ENCODE measurements around the gene GRM1. TPM values are rescaled to one million over a fixed set of nuclear protein-coding genes. Genes with fewer than 3 reads are reported as not detected.

Gene GRM1
- total RNA-seq, 4 donors from 2014 or later: not detected

GRCh38 chr6:146402476-146402875 is 373.6 kb downstream of the GRM1 start:
- no peak for DNase-seq
- Histone ChIP-seq H3K4me3 (no peak overlapping the region), H3K9me3 (no peaks in the 10 kb centered on the region), H3K27ac (no peak overlapping the region), H3K27me3 (no peaks in the 10 kb centered on the region), H3K36me3 (no peaks in the 10 kb centered on the region), H3K4me1 (no peaks in the 10 kb centered on the region)
- no peak for TF ChIP-seq POLR2A (IDR thresholded peaks at IDR 0.05)
- intact Hi-C loops (cut with DNase I): no loop called here
- 85 to 86% methylated on average over 3 of the region's 3 CpGs for WGBS, 2 donors

GRCh38 chr6:146408583-146408982 is 379.7 kb downstream of the GRM1 start:
- Histone ChIP-seq H3K4me1 (no peaks in the 10 kb centered on the region), H3K27me3 (no peaks in the 10 kb centered on the region), H3K27ac (no peak overlapping the region), H3K9me3 (no peaks in the 10 kb centered on the region), H3K4me3 (no peak overlapping the region), H3K36me3 (no peaks in the 10 kb centered on the region)
- no peak for TF ChIP-seq POLR2A (IDR thresholded peaks at IDR 0.05)
- TF ChIP-seq, protein P1, sequence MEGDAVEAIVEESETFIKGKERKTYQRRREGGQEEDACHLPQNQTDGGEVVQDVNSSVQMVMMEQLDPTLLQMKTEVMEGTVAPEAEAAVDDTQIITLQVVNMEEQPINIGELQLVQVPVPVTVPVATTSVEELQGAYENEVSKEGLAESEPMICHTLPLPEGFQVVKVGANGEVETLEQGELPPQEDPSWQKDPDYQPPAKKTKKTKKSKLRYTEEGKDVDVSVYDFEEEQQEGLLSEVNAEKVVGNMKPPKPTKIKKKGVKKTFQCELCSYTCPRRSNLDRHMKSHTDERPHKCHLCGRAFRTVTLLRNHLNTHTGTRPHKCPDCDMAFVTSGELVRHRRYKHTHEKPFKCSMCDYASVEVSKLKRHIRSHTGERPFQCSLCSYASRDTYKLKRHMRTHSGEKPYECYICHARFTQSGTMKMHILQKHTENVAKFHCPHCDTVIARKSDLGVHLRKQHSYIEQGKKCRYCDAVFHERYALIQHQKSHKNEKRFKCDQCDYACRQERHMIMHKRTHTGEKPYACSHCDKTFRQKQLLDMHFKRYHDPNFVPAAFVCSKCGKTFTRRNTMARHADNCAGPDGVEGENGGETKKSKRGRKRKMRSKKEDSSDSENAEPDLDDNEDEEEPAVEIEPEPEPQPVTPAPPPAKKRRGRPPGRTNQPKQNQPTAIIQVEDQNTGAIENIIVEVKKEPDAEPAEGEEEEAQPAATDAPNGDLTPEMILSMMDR (IDR thresholded peaks at IDR 0.05): no peak
- DNase-seq: no peak
- 49 to 55% methylated on average over 5 of the region's 5 CpGs for WGBS, 2 donors
- intact Hi-C loops (cut with DNase I): no loop called here

DNA sequence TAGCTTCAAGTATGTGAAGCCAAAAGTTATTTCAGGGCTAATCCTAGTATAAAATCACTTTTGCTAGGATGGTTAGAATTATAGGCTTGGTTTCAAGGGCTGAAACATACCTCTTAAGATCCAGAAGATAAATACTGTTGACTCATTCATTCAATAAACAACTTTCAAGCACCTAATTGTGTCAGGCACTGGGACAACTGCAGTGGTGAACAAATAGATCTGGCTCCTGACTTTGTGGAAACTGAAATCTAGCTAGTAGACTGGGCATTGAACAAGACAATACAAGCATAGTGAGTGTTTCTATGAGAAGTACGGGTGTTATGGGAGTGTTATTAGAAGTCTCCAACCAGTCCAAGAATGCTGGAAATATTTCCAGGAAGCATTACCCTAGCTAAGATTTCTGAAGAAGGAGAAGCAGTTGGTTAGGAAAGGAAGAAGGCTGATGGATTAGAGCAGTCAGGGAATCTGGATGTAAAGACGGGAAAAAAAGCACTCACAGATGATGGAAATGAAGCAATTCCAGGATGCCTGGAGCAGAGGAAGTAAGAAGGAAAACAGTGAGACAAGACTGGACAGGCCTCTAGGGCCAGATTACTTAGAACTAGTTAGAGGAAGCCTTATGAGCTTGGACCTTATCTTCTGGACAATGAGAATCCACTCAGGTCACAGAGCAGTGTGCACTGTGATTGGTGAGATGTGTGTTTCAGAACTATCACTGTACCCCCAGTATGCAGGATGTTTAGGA is 382.2 kb downstream of the GRM1 start:
- DNase-seq: no peak
- Histone ChIP-seq H3K4me3 (no peak overlapping the region), H3K27me3 (no peaks in the 10 kb centered on the region), H3K4me1 (no peaks in the 10 kb centered on the region), H3K9me3 (no peaks in the 10 kb centered on the region), H3K36me3 (no peaks in the 10 kb centered on the region), H3K27ac (no peak overlapping the region)
- TF ChIP-seq, protein P1 (IDR thresholded peaks at IDR 0.05): no peak
- TF ChIP-seq POLR2A (IDR thresholded peaks at IDR 0.05): no peak
- intact Hi-C loops (cut with DNase I): no loop called here
- 24 to 58% methylated on average over 2 of the region's 2 CpGs for WGBS, 2 donors

DNA sequence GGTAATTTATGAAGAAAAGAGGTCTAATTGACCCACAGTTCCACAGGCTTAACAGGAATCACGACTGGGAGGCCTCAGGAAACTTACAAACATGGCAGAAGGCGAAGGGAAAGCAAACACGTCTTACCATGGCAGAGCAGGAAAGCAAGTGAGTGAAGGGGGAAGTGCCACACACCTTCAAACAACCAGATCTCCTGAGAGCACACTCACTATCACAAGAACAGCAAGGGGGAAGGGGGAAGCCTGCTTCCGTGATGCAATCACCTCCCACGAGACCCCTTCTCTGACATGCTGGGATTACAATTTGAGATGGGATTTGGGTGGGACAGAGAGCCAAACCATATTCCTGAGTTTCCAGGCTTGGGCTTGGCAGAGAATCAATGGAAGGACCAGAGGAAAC is 390.7 kb downstream of the GRM1 start:
- Histone ChIP-seq H3K4me3 (no peak overlapping the region), H3K27me3 (no peaks in the 10 kb centered on the region), H3K36me3 (no peaks in the 10 kb centered on the region), H3K27ac (no peak overlapping the region), H3K4me1 (no peaks in the 10 kb centered on the region), H3K9me3 (no peaks in the 10 kb centered on the region)
- TF ChIP-seq, protein P1 (IDR thresholded peaks at IDR 0.05): no peak
- no peak for TF ChIP-seq POLR2A (IDR thresholded peaks at IDR 0.05)
- DNase-seq: no peak
- intact Hi-C loops (cut with DNase I): no loop called here
- 60 to 61% methylated on average over 5 of the region's 5 CpGs for WGBS, 2 donors

DNA sequence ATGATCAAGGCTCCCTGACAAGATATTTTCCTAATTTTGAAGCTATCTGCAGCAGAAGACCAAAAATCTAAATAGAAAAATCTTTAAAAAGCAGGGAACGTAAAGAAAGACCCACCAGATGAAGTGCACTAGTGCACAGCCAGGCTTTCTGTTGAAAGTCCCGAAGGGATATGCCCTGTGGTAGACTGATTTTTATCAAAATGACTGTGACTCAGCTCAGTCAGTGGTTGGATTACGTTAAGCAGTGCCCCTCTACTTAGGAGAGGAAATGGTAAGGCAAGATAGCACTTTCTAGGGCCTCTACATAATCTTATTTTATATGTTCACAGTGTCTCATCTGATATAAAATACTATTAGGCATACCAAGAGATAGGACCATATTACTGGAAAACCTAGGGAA is 391.4 kb downstream of the GRM1 start:
- WGBS, 2 donors: 50 to 61% methylated on average over 3 of the region's 3 CpGs
- DNase-seq: no peak
- TF ChIP-seq, protein P1 (IDR thresholded peaks at IDR 0.05): no peak
- no peak for TF ChIP-seq POLR2A (IDR thresholded peaks at IDR 0.05)
- Histone ChIP-seq H3K9me3 (no peaks in the 10 kb centered on the region), H3K36me3 (no peaks in the 10 kb centered on the region), H3K27ac (no peak overlapping the region), H3K4me3 (no peak overlapping the region), H3K4me1 (no peaks in the 10 kb centered on the region), H3K27me3 (no peaks in the 10 kb centered on the region)
- intact Hi-C loops (cut with DNase I): no loop called here

All from esophagus squamous epithelium (tissue), 5 donors.